Activated T-helper 17 cell treated with anti-CD3 and anti-CD28 coated beads, Interleukin-2, amount 50 U/mL, for 72 hours (primary cell): ENCODE measurements around the gene NEK10. TPM values are rescaled to one million over a fixed set of nuclear protein-coding genes. Genes with fewer than 3 reads are reported as not detected.

Experiments
- total RNA-seq, 2 donors: library from RNA; stranded (reverse); gene quantifications; one replicate each; pipeline ENCODE4 v1.2.3, GENCODE V29; 2022

The NEK10 gene
- total RNA-seq, 2 donors from 2014 or later, result 0.61 to 1.6 TPM

Other genes with a start within 250 kb of the NEK10 start
- gene SLC4A7, start 115.0 kb upstream of the NEK10 start, total RNA-seq, result 10 to 100 TPM; 43.8 to 56.9 TPM